ENCODE measurements around the gene FICD. TPM values are rescaled to one million over a fixed set of nuclear protein-coding genes. Genes with fewer than 3 reads are reported as not detected.

FICD gene
- total and polyA plus RNA-seq, 2 experiments from 2014 or later = 3.5 to 3.6 TPM

GRCh38 chr12:108477055-108477880 lies 37.8 kb upstream of the FICD start:
- H3K9me3 ChIP-seq (ENCODE audit: low read depth) = no peaks in the 10 kb centered on the region
- no peak for TF ChIP-seq CTCF (IDR thresholded peaks at IDR 0.05; ENCODE audit: low read depth, low read length)
- no peaks in the 10 kb centered on the region for H3K27me3 ChIP-seq
- H3K4me1 ChIP-seq (ENCODE audit: low read depth) = no peaks in the 10 kb centered on the region
- H3K27ac ChIP-seq = no peak overlapping the region
- H3K36me3 ChIP-seq = no peaks in the 10 kb centered on the region
- DNase-seq (ENCODE audit: low read depth in 1 of 2, low spot score in 1 of 2) = no peak
- no peak overlapping the region for H3K4me3 ChIP-seq

GRCh38 chr12:108477881-108478259 lies 37.2 kb upstream of the FICD start:
- Histone ChIP-seq H3K27ac (no peak overlapping the region), H3K9me3 (ENCODE audit: low read depth) (no peaks in the 10 kb centered on the region), H3K4me1 (ENCODE audit: low read depth) (no peaks in the 10 kb centered on the region), H3K27me3 (no peaks in the 10 kb centered on the region), H3K4me3 (no peak overlapping the region), H3K36me3 (no peaks in the 10 kb centered on the region)
- TF ChIP-seq CTCF (IDR thresholded peaks at IDR 0.05; ENCODE audit: low read depth, low read length) = no peak
- no peak for DNase-seq (ENCODE audit: low read depth in 1 of 2, low spot score in 1 of 2)

- Histone ChIP-seq H3K27me3 (no peaks in the 10 kb centered on the region), H3K36me3 (no peaks in the 10 kb centered on the region), H3K4me3 (no peak overlapping the region), H3K4me1 (ENCODE audit: low read depth) (no peaks in the 10 kb centered on the region), H3K27ac (no peak overlapping the region), H3K9me3 (ENCODE audit: low read depth) (no peaks in the 10 kb centered on the region)
- TF ChIP-seq CTCF (IDR thresholded peaks at IDR 0.05; ENCODE audit: low read depth, low read length) = no peak
- no peak for DNase-seq (ENCODE audit: low read depth in 1 of 2, low spot score in 1 of 2)
Measured at GRCh38 chr12:108478611-108479206, 36.4 kb upstream of the FICD start.

GRCh38 chr12:108479364-108480070 lies 35.6 kb upstream of the FICD start:
- DNase-seq (ENCODE audit: low read depth in 1 of 2, low spot score in 1 of 2) = no peak
- no peaks in the 10 kb centered on the region for H3K9me3 ChIP-seq (ENCODE audit: low read depth)
- no peak for TF ChIP-seq CTCF (IDR thresholded peaks at IDR 0.05; ENCODE audit: low read depth, low read length)
- H3K27ac ChIP-seq = no peak overlapping the region
- H3K36me3 ChIP-seq = no peaks in the 10 kb centered on the region
- H3K4me1 ChIP-seq (ENCODE audit: low read depth) = no peaks in the 10 kb centered on the region
- H3K27me3 ChIP-seq = no peaks in the 10 kb centered on the region
- H3K4me3 ChIP-seq = no peak overlapping the region

GRCh38 chr12:108482717-108483212 lies 32.3 kb upstream of the FICD start:
- H3K4me1 ChIP-seq (ENCODE audit: low read depth) = no peaks in the 10 kb centered on the region
- H3K4me3 ChIP-seq = no peak overlapping the region
- H3K27me3 ChIP-seq = no peaks in the 10 kb centered on the region
- H3K27ac ChIP-seq = no peak overlapping the region
- no peak for TF ChIP-seq CTCF (IDR thresholded peaks at IDR 0.05; ENCODE audit: low read depth, low read length)
- H3K9me3 ChIP-seq (ENCODE audit: low read depth) = no peaks in the 10 kb centered on the region
- H3K36me3 ChIP-seq = no peaks in the 10 kb centered on the region
- no peak for DNase-seq (ENCODE audit: low read depth in 1 of 2, low spot score in 1 of 2)
